B cell (primary cell): ENCODE data around the gene LIPH.

Experiments
- CTCF ChIP-seq: fragments of 200-600 bp; IDR thresholded peaks from one replicate; pipeline ENCODE4 v1.8.0; 2022; ENCODE audit warnings: antibody characterized with exemption, mild to moderate bottlenecking
- EZH2 ChIP-seq: IDR thresholded peaks from 2 replicates; pipeline ENCODE4 v1.6.1; 2012; ENCODE audit warnings: borderline replicate concordance, low read depth, mild to moderate bottlenecking, moderate library complexity, low read length; ENCODE audit not compliant: insufficient read depth, poor library complexity, severe bottlenecking

DNA sequence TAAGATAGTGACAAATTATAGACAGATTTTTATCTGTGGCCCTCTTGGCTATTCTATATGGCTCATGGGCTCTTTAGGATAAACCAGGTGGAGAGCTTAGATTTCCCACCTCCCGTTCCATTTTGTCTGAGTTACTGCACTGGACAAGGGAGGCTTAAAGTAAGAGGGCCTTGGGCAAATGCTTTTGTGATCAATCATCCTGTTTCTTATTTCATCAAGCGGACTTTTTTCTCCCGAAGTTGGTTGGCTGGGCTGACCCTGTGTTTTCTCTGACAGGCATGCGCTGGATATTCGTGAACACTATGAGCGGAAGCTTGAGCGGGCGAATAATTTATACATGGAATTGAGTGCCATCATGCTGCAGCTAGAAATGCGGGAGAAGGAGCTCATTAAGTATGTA, 86.9 kb downstream of the LIPH start:
- no peak for TF ChIP-seq CTCF
- no peak for TF ChIP-seq EZH2
